Bronchial epithelial cell (primary cell): ENCODE data around the gene FHIT. TPM values are rescaled to one million over a fixed set of nuclear protein-coding genes. Genes with fewer than 3 reads are reported as not detected.
A peak's percentile ranks its signal among the peaks of the same experiment; 100 is the strongest.

ENCODE experiments used
- DNase-seq: peaks from one replicate; pipeline ENCODE4 v3.0.0-alpha.2; 2010; ENCODE audit warnings: low read depth
- FAIRE-seq: peaks from 2 replicates; lab custom pipeline; 2011; peaks lifted over from hg19 to GRCh38; lab: Jason Lieb, UNC
- H3K27me3 ChIP-seq: 2 replicates; pipeline ENCODE4 v1.5.1; 2011; ENCODE audit warnings: low read length; ENCODE audit not compliant: control insufficient read depth, insufficient read depth
- H3K36me3 ChIP-seq: 2 replicates; pipeline ENCODE4 v1.5.1; 2011; ENCODE audit warnings: low read length; ENCODE audit not compliant: control insufficient read depth, insufficient read depth
- H3K4me3 ChIP-seq: 2 replicates; pipeline ENCODE4 v1.5.1; 2011; ENCODE audit warnings: mild to moderate bottlenecking, low read depth, low read length, control low read depth
- CTCF ChIP-seq: IDR thresholded peaks from 2 replicates; pipeline ENCODE4 v1.5.1; 2011; ENCODE audit warnings: mild to moderate bottlenecking, moderate library complexity, low read length, control low read depth, inconsistent platforms; ENCODE audit not compliant: insufficient read depth, severe bottlenecking
- total RNA-seq: library from RNA; depleted of rRNA; stranded (reverse); fragments of >200 nt; gene quantifications from 2 replicates; pipeline ENCODE4 v1.2.1, GENCODE V29; 2014

FHIT gene
- total RNA-seq, 1 donor from 2014 or later: 1.6 TPM

DNA sequence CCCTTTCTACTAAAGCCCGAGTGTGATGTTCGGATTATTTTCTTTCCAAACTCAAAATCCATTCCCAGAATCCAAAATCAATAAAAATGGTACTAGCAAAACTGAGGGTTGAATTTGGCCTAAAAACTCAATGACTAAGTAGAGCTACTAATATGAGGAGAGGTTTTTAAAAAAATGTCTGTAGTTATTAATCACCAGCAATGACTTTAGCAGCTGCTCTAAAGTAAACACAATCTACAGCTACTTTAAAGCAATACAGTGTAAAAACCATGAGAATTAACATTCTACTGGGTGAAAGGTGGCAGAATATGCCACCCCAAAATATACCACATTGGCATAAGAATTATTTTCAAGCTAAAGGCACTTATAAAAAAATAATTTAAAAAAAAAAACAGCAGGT lies 23.5 kb downstream of the FHIT start:
- FAIRE-seq: no peak
- no peaks in the 10 kb centered on the region for H3K27me3 ChIP-seq
- no peaks in the 10 kb centered on the region for H3K36me3 ChIP-seq
- DNase-seq: no peak
- no peak overlapping the region for H3K4me3 ChIP-seq
- TF ChIP-seq CTCF: no peak

DNA sequence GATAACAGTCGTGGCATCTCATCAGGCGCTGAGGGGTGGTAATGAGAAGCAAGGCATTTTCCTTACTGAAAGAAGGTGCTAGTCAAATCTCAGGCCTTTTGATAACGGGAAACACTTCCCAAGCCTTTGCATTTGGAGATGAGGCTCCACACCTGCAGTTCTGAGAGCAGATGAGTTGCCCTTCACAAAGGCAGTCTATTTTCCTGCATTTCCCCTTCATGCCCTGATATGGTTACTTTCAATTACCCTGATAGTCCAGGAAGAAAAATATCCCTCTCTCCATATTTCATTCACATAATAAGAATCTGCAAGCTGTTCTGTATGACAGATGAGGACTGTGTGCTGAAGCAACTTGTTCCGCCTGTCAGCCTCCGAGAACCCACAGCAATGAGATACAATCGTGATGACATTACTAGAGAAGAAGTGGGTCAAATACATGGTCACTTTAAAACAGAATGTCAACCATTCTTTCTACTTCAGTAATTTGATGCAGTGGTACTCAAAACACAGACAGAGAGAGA lies 25.0 kb downstream of the FHIT start:
- no peak for DNase-seq
- FAIRE-seq: no peak
- Histone ChIP-seq H3K36me3 (no peaks in the 10 kb centered on the region), H3K4me3 (no peak overlapping the region), H3K27me3 (no peaks in the 10 kb centered on the region)
- TF ChIP-seq CTCF: no peak

- no peak overlapping the region for H3K4me3 ChIP-seq
- no peaks in the 10 kb centered on the region for H3K36me3 ChIP-seq
- no peak for DNase-seq
- H3K27me3 ChIP-seq: no peaks in the 10 kb centered on the region
- FAIRE-seq: no peak
- no peak for TF ChIP-seq CTCF
Observed at GRCh38 chr3:61224823-61225222, 26.4 kb downstream of the FHIT start.

DNA sequence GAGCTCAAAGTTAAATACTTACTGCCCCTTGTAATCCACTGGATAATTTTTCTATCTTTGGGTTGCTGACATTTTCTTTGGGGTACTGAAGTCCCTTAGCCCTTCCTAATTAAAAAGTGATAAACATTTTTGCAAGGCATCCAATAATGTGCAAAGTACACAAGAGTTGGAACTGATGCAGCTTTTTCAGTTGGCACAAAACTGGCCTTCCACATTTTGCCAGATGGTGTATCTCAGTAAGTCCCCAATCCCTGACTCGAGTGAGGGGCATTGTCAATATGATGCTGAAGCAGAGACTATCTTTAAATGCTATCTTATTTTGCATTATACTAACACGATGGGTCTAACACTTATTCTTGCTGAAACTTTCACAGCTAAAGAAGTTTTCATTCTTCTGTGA lies 27.8 kb downstream of the FHIT start:
- no peaks in the 10 kb centered on the region for H3K27me3 ChIP-seq
- no peak for DNase-seq
- TF ChIP-seq CTCF: no peak
- H3K4me3 ChIP-seq: no peak overlapping the region
- no peak for FAIRE-seq
- H3K36me3 ChIP-seq: no peaks in the 10 kb centered on the region

GRCh38 chr3:61222467-61222866 lies 28.8 kb downstream of the FHIT start:
- FAIRE-seq (no peak), DNase-seq (no peak)
- H3K27me3 ChIP-seq: no peaks in the 10 kb centered on the region
- no peak for TF ChIP-seq CTCF
- no peaks in the 10 kb centered on the region for H3K36me3 ChIP-seq
- H3K4me3 ChIP-seq: no peak overlapping the region

DNA sequence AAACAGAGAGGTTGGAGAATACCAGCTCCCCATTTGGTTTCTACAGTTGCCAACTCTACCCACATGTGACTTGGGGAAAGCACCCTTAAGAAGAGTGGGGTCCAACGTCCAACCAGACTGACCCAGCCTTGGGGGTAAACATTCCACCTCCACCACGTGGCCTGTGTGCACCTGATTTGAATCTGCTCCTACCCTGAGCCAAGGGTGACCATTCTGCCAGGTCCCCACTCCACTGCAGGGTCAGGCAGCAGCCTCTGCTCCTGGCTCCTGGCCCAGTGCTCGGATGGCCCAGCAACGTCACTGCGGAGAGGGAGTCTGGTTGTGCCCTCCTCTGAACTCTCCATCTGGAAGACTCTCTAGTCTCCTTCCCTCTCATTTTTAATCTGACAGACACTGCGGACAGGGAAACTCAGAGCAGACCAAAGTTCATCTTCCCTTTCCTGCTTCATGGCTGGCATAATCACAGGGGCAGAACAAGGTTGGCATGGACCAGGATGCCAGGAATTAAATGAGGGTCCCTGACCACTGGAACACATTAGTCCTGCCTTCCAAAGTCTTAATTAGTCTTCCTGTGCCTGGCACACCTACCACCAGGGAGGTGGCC lies 29.4 kb downstream of the FHIT start:
- FAIRE-seq: peak; percentile 7
- no peak for DNase-seq
- no peak for TF ChIP-seq CTCF
- H3K27me3 ChIP-seq: no peaks in the 10 kb centered on the region
- no peaks in the 10 kb centered on the region for H3K36me3 ChIP-seq
- no peak overlapping the region for H3K4me3 ChIP-seq
